Liver (tissue), 9 donors: ENCODE measurements around the gene ERC2. TPM values are rescaled to one million over a fixed set of nuclear protein-coding genes. Genes with fewer than 3 reads are reported as not detected.

Experiments used
- DNase-seq: peaks from one replicate; pipeline ENCODE4 v3.0.0-alpha.2; 2017; ENCODE audit warnings: low spot score
- H3K27ac ChIP-seq, 2 donors: one replicate each; pipeline ENCODE4 v1.7.0; 2013; ENCODE audit warnings: inconsistent platforms in 2 of 2, low read length in 2 of 2, control low read depth in 1 of 2, low read depth in 1 of 2, mild to moderate bottlenecking in 1 of 2
- H3K27me3 ChIP-seq, 4 donors: one replicate each; pipeline versions ENCODE4 v1.6.1 to v1.7.0; 2013; ENCODE audit warnings: low read length in 3 of 4, inconsistent platforms in 1 of 4, mild to moderate bottlenecking in 1 of 4, moderate library complexity in 1 of 4; ENCODE audit not compliant: control insufficient read depth in 4 of 4, insufficient read depth in 4 of 4
- H3K36me3 ChIP-seq, 4 donors: one replicate each; pipeline versions ENCODE4 v1.6.1 to v1.7.0; 2013; ENCODE audit warnings: low read length in 3 of 4, mild to moderate bottlenecking in 3 of 4, low read depth in 1 of 4, moderate library complexity in 1 of 4; ENCODE audit not compliant: control insufficient read depth in 4 of 4, insufficient read depth in 3 of 4
- H3K4me1 ChIP-seq, 4 donors: one replicate each; pipeline versions ENCODE4 v1.6.1 to v1.7.0; 2013; ENCODE audit warnings: low read length in 3 of 4, mild to moderate bottlenecking in 3 of 4, moderate library complexity in 1 of 4; ENCODE audit not compliant: control insufficient read depth in 4 of 4, insufficient read depth in 4 of 4
- H3K4me3 ChIP-seq, 3 donors: one replicate each; pipeline versions ENCODE4 v1.6.1 to v1.7.0; 2013; ENCODE audit warnings: low read length in 3 of 3, control low read depth in 1 of 3, low read depth in 1 of 3, mild to moderate bottlenecking in 1 of 3
- H3K9ac ChIP-seq, 2 donors: one replicate each; pipeline ENCODE4 v1.7.0; 2013; ENCODE audit warnings: low read length in 2 of 2, mild to moderate bottlenecking in 2 of 2, moderate library complexity in 2 of 2, control low read depth in 1 of 2, low read depth in 1 of 2
- H3K9me3 ChIP-seq, 4 donors: one replicate each; pipeline versions ENCODE4 v1.6.1 to v1.7.0; 2013; ENCODE audit warnings: low read length in 3 of 4; ENCODE audit not compliant: control insufficient read depth in 4 of 4
- EGR1 ChIP-seq, 2 donors: IDR thresholded peaks; 2 replicates each; pipeline ENCODE4 v1.6.1; 2016 to 2018; ENCODE audit warnings: antibody characterized with exemption in 2 of 2, low read depth in 2 of 2
- FOXA1 ChIP-seq: IDR thresholded peaks from 2 replicates; pipeline ENCODE4 v1.6.1; 2016; ENCODE audit warnings: antibody characterized with exemption
- FOXA2 ChIP-seq: IDR thresholded peaks from 2 replicates; pipeline ENCODE4 v1.6.1; 2016; ENCODE audit warnings: antibody characterized with exemption
- GABPA ChIP-seq, 2 donors: IDR thresholded peaks in 1 of 2; conservative IDR thresholded peaks in 1 of 2; 2 replicates each; pipeline ENCODE4 v1.6.1; 2016; ENCODE audit warnings: antibody characterized with exemption in 2 of 2, mild to moderate bottlenecking in 1 of 2, moderate library complexity in 1 of 2
- HNF4A ChIP-seq, 2 donors: conservative IDR thresholded peaks; 2 replicates each; pipeline ENCODE4 v1.6.1; 2016; ENCODE audit warnings: antibody characterized with exemption in 2 of 2, mild to moderate bottlenecking in 2 of 2
- HNF4G ChIP-seq: IDR thresholded peaks from 2 replicates; pipeline ENCODE4 v1.6.1; 2016; ENCODE audit warnings: antibody characterized with exemption
- JUND ChIP-seq, 2 donors: IDR thresholded peaks; 2 replicates each; pipeline ENCODE4 v1.6.1; 2016; ENCODE audit warnings: antibody characterized with exemption in 2 of 2
- NR2F2 ChIP-seq: IDR thresholded peaks from 2 replicates; pipeline ENCODE4 v1.6.1; 2016; ENCODE audit warnings: antibody characterized with exemption
- RAD21 ChIP-seq, 2 donors: IDR thresholded peaks; 2 replicates each; pipeline ENCODE4 v1.6.1; 2016; ENCODE audit warnings: antibody characterized with exemption in 2 of 2, mild to moderate bottlenecking in 2 of 2
- RXRA ChIP-seq, 2 donors: IDR thresholded peaks; 2 replicates each; pipeline ENCODE4 v1.6.1; 2017 to 2018; ENCODE audit warnings: antibody characterized with exemption in 2 of 2, mild to moderate bottlenecking in 1 of 2
- SP1 ChIP-seq: IDR thresholded peaks from 2 replicates; pipeline ENCODE4 v1.6.1; 2018; ENCODE audit warnings: antibody characterized with exemption, mild to moderate bottlenecking
- TAF1 ChIP-seq: conservative IDR thresholded peaks from 2 replicates; pipeline ENCODE4 v1.6.1; 2016; ENCODE audit warnings: antibody characterized with exemption, mild to moderate bottlenecking
- YY1 ChIP-seq: IDR thresholded peaks from 2 replicates; pipeline ENCODE4 v1.6.1; 2016; ENCODE audit warnings: antibody characterized with exemption, mild to moderate bottlenecking
- WGBS: extraction: QIAGEN DNeasy Blood & Tissue Kit; methylation state at CpG from one replicate; pipeline ENCODE4 v1.1.7; 2013; 5-methylcytosine and 5-hydroxymethylcytosine counted together
- polyA plus RNA-seq, 2 donors: library from polyadenylated mRNA; stranded (reverse) in 1 of 2; unstranded in 1 of 2; fragments of 200-250 nt in 1 of 2; fragments of >200 nt in 1 of 2; fragmentation: Nextera tagmentation in 1 of 2; extraction: Ambion mirVana in 1 of 2; gene quantifications; one replicate each; pipeline versions ENCODE4 v1.2.1 to v1.2.3, GENCODE V29; 2013 to 2015
- total RNA-seq, 2 donors: library from RNA; depleted of rRNA; stranded (reverse); fragments of >200 nt; gene quantifications; one replicate each; pipeline ENCODE4 v1.2.3, GENCODE V29; 2014
- TF ChIP-seq, protein P1 (sequence below): fragments of 150-350 bp; IDR thresholded peaks from 2 replicates; pipeline ENCODE4 v1.5.1; 2017; ENCODE audit warnings: improper control_type of control experiment, low read depth, low read length; ENCODE audit not compliant: missing input control
- TF ChIP-seq, protein P2 (sequence below): IDR thresholded peaks from 2 replicates; pipeline ENCODE4 v1.6.1; 2016; ENCODE audit warnings: antibody characterized with exemption
- TF ChIP-seq, protein P3 (sequence below): IDR thresholded peaks from 2 replicates; pipeline ENCODE4 v1.6.1; 2016; ENCODE audit warnings: antibody characterized with exemption
- TF ChIP-seq, protein P4 (sequence below): IDR thresholded peaks from 2 replicates; pipeline ENCODE4 v1.6.1; 2016; ENCODE audit warnings: antibody characterized with exemption, mild to moderate bottlenecking
- TF ChIP-seq, protein P5 (sequence below): IDR thresholded peaks from 2 replicates; pipeline ENCODE4 v1.6.1; 2016; ENCODE audit warnings: antibody characterized with exemption
- donor health status: healthy.
- donor health status: healthy.
- donor health status: healthy.
- donor health status: healthy.
- donor health status: healthy.

Gene ERC2
- total and polyA plus RNA-seq, 4 donors = 0.14 to 0.25 TPM; not detected in 2

DNA sequence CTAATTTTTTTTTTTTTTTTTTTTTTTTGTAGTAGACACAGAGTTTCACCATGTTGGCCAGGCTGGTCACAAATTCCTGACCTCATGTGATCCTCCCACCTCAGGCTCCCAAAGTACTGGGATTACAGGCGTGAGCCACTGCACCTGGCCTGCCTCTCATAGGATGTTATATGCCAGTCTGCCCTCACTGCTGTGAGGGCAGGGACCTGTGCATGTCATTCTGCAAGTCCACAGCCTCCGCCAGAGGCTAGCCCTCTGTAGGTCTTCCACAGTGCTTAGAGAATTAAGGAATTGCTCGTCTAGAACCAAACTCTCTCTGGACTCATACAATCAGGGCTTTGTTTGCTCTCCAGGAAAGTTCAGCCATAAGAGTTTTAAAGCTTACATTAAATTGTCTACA is 817.3 kb downstream of the ERC2 start:
- peaks cover 0 to 2% (median 0%) of the 10 kb centered on the region in 4 donors for H3K27me3 ChIP-seq
- no peak overlapping the region for H3K27ac ChIP-seq
- no peaks in the 10 kb centered on the region for H3K9me3 ChIP-seq
- 92% methylated on average over 3 of the region's 3 CpGs for WGBS
- H3K4me3 ChIP-seq = no peak overlapping the region
- no peaks in the 10 kb centered on the region for H3K36me3 ChIP-seq
- H3K9ac ChIP-seq = no peak overlapping the region
- no peak for DNase-seq
- TF ChIP-seq, protein P1, sequence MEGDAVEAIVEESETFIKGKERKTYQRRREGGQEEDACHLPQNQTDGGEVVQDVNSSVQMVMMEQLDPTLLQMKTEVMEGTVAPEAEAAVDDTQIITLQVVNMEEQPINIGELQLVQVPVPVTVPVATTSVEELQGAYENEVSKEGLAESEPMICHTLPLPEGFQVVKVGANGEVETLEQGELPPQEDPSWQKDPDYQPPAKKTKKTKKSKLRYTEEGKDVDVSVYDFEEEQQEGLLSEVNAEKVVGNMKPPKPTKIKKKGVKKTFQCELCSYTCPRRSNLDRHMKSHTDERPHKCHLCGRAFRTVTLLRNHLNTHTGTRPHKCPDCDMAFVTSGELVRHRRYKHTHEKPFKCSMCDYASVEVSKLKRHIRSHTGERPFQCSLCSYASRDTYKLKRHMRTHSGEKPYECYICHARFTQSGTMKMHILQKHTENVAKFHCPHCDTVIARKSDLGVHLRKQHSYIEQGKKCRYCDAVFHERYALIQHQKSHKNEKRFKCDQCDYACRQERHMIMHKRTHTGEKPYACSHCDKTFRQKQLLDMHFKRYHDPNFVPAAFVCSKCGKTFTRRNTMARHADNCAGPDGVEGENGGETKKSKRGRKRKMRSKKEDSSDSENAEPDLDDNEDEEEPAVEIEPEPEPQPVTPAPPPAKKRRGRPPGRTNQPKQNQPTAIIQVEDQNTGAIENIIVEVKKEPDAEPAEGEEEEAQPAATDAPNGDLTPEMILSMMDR = no peak
- TF ChIP-seq HNF4G (no peak), FOXA1 (no peak)
- no peaks in the 10 kb centered on the region for H3K4me1 ChIP-seq

DNA sequence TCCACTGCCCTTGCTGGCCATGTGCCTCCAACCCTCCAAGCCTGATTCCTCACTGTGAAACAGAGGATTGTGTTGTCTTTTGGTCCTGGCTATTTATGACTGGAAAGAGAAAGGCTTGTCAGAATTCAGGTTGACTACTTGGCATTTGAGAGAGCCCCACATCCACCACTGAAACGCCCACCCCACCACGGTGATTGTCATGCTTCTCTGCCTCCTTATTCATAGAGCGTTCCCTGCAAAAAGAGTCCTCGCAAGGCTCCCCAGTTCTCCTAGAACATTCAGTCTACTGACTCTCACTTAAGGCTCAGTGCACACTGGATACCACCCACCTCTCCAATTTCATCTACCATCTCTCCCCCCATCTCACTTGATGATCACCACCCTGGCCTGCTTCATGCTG is 818.3 kb downstream of the ERC2 start:
- DNase-seq = no peak
- H3K36me3 ChIP-seq = no peaks in the 10 kb centered on the region
- WGBS = 92% methylated on average over 4 of the region's 4 CpGs
- no peak overlapping the region for H3K4me3 ChIP-seq
- no peak overlapping the region for H3K9ac ChIP-seq
- H3K27me3 ChIP-seq = peaks cover 0 to 2% (median 0%) of the 10 kb centered on the region in 4 donors
- H3K27ac ChIP-seq = no peak overlapping the region
- TF ChIP-seq, protein P2, sequence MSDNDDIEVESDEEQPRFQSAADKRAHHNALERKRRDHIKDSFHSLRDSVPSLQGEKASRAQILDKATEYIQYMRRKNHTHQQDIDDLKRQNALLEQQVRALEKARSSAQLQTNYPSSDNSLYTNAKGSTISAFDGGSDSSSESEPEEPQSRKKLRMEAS = no peak
- TF ChIP-seq, protein P3, sequence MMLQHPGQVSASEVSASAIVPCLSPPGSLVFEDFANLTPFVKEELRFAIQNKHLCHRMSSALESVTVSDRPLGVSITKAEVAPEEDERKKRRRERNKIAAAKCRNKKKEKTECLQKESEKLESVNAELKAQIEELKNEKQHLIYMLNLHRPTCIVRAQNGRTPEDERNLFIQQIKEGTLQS = no peak
- TF ChIP-seq YY1 (no peak), JUND (IDR thresholded peaks at IDR 0.05) (no peak), TAF1 (no peak), GABPA (IDR thresholded peaks at IDR 0.05 in 1 of 2, conservative IDR thresholded peaks at IDR 0.05 in 1 of 2) (no peak), HNF4A (conservative IDR thresholded peaks at IDR 0.05) (no peak), RXRA (IDR thresholded peaks at IDR 0.05) (no peak), HNF4G (no peak), NR2F2 (no peak), EGR1 (IDR thresholded peaks at IDR 0.05; ENCODE audit: low read depth in 2 of 2) (no peak), FOXA1 (no peak), FOXA2 (no peak), SP1 (no peak), RAD21 (IDR thresholded peaks at IDR 0.05) (no peak)
- TF ChIP-seq, protein P4, sequence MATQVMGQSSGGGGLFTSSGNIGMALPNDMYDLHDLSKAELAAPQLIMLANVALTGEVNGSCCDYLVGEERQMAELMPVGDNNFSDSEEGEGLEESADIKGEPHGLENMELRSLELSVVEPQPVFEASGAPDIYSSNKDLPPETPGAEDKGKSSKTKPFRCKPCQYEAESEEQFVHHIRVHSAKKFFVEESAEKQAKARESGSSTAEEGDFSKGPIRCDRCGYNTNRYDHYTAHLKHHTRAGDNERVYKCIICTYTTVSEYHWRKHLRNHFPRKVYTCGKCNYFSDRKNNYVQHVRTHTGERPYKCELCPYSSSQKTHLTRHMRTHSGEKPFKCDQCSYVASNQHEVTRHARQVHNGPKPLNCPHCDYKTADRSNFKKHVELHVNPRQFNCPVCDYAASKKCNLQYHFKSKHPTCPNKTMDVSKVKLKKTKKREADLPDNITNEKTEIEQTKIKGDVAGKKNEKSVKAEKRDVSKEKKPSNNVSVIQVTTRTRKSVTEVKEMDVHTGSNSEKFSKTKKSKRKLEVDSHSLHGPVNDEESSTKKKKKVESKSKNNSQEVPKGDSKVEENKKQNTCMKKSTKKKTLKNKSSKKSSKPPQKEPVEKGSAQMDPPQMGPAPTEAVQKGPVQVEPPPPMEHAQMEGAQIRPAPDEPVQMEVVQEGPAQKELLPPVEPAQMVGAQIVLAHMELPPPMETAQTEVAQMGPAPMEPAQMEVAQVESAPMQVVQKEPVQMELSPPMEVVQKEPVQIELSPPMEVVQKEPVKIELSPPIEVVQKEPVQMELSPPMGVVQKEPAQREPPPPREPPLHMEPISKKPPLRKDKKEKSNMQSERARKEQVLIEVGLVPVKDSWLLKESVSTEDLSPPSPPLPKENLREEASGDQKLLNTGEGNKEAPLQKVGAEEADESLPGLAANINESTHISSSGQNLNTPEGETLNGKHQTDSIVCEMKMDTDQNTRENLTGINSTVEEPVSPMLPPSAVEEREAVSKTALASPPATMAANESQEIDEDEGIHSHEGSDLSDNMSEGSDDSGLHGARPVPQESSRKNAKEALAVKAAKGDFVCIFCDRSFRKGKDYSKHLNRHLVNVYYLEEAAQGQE = no peak
- TF ChIP-seq, protein P1 = no peak
- TF ChIP-seq, protein P5, sequence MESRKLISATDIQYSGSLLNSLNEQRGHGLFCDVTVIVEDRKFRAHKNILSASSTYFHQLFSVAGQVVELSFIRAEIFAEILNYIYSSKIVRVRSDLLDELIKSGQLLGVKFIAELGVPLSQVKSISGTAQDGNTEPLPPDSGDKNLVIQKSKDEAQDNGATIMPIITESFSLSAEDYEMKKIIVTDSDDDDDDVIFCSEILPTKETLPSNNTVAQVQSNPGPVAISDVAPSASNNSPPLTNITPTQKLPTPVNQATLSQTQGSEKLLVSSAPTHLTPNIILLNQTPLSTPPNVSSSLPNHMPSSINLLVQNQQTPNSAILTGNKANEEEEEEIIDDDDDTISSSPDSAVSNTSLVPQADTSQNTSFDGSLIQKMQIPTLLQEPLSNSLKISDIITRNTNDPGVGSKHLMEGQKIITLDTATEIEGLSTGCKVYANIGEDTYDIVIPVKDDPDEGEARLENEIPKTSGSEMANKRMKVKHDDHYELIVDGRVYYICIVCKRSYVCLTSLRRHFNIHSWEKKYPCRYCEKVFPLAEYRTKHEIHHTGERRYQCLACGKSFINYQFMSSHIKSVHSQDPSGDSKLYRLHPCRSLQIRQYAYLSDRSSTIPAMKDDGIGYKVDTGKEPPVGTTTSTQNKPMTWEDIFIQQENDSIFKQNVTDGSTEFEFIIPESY = no peak
- no peaks in the 10 kb centered on the region for H3K4me1 ChIP-seq
- no peaks in the 10 kb centered on the region for H3K9me3 ChIP-seq
